Measurements from ENCODE around the gene NUDCD3. TPM values are rescaled to one million over a fixed set of nuclear protein-coding genes. Genes with fewer than 3 reads are reported as not detected.

Gene NUDCD3
- total RNA-seq, 1 experiment from 2014 or later, result 71.9 TPM

DNA sequence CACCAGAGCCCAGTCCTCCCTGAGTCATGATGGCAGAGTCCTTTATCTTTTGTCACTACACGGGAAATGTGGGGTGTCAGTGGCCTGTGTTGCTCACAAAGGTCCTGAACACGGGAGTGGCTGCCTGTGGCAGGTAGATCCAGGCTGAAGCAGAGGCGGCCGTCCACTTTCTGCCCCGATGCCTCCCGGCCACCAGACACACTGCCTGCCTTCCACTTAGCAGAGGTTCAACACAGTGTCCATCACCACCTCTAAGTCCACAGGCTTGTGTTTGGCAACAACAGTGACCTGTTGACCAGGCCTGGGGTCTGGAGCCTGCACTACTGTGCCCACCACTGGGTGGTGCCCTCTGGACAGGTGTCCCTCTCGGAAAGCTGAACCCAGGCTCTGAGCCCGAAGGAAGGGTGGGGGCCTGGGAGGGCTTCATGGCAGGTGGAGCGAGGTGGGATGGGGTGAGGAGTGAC lies 115.2 kb downstream of the NUDCD3 start:
- Histone ChIP-seq H4K91ac (ENCODE audit: insufficient read length, low read depth, low read length) (no peak overlapping the region), H2BK5ac (ENCODE audit: insufficient read length, low read length) (no peak overlapping the region), H2BK120ac (ENCODE audit: low read depth, low read length, poor library complexity, severe bottlenecking) (no peak overlapping the region), H3K14ac (ENCODE audit: insufficient read depth, low read length) (no peak overlapping the region; the same call in 1 of the 2 replicates), H3K56ac (ENCODE audit: insufficient read length, low read depth, low read length) (no peak overlapping the region), H3K9ac (ENCODE audit: extremely low read depth, insufficient read length, low read length) (no peak overlapping the region), H3K27me3 (ENCODE audit: insufficient read depth, low read length) (no peaks in the 10 kb centered on the region), H4K8ac (replicated peaks; ENCODE audit: insufficient read length, low read depth, low read length) (no peak overlapping the region), H2BK15ac (ENCODE audit: low read depth, low read length) (no peak overlapping the region), H3K18ac (ENCODE audit: insufficient read length, low read depth, low read length) (no peak overlapping the region), H3K79me1 (ENCODE audit: insufficient read depth, low read depth, low read length, poor library complexity, severe bottlenecking) (no peaks in the 10 kb centered on the region), H2AK5ac (ENCODE audit: insufficient read length, low read length) (no peak overlapping the region), H3K23ac (ENCODE audit: insufficient read length, low read depth, low read length) (no peak overlapping the region), H3T11ph (ENCODE audit: low read length) (no peak overlapping the region), H3K4ac (ENCODE audit: low read depth, low read length) (no peak overlapping the region), H2AFZ (ENCODE audit: low read length) (no peak overlapping the region), H3K27ac (ENCODE audit: insufficient read length, low read depth, low read length) (no peak overlapping the region), H4K20me1 (ENCODE audit: control insufficient read depth, insufficient read depth, insufficient read length) (no peaks in the 10 kb centered on the region), H2BK20ac (ENCODE audit: low read depth, low read length, poor library complexity, severe bottlenecking) (no peak overlapping the region), H3K4me2 (ENCODE audit: insufficient read depth, insufficient read length, low read length) (no peak overlapping the region), H3K4me1 (ENCODE audit: insufficient read depth, low read length) (peaks cover 2% of the 10 kb centered on the region), H3K9me3 (ENCODE audit: control insufficient read depth, low read depth, low read length) (no peaks in the 10 kb centered on the region), H4K5ac (ENCODE audit: insufficient read length, low read depth, low read length) (no peak overlapping the region), H3K79me2 (ENCODE audit: insufficient read depth, low read length) (no peaks in the 10 kb centered on the region), H3K23me2 (ENCODE audit: insufficient read length, low read depth, low read length, poor library complexity, severe bottlenecking) (no peaks in the 10 kb centered on the region), H2BK12ac (ENCODE audit: insufficient read length, low read depth, low read length) (no peak overlapping the region)
- Mint-ChIP-seq H3K27me3 (ENCODE audit: low read depth) (peaks cover 20% of the 10 kb centered on the region), H3K27ac (no peak overlapping the region), H3K36me3 (ENCODE audit: insufficient read depth in 1 of 3, low read depth in 3 of 3) (no peaks in the 10 kb centered on the region; a peak in 1 of 7 replicates), H3K4me1 (no peaks in the 10 kb centered on the region), H3K4me3 (no peak overlapping the region; a peak in 1 of 5 replicates), H3K9me3 (no peaks in the 10 kb centered on the region)
- TF ChIP-seq, protein P1, sequence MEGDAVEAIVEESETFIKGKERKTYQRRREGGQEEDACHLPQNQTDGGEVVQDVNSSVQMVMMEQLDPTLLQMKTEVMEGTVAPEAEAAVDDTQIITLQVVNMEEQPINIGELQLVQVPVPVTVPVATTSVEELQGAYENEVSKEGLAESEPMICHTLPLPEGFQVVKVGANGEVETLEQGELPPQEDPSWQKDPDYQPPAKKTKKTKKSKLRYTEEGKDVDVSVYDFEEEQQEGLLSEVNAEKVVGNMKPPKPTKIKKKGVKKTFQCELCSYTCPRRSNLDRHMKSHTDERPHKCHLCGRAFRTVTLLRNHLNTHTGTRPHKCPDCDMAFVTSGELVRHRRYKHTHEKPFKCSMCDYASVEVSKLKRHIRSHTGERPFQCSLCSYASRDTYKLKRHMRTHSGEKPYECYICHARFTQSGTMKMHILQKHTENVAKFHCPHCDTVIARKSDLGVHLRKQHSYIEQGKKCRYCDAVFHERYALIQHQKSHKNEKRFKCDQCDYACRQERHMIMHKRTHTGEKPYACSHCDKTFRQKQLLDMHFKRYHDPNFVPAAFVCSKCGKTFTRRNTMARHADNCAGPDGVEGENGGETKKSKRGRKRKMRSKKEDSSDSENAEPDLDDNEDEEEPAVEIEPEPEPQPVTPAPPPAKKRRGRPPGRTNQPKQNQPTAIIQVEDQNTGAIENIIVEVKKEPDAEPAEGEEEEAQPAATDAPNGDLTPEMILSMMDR (conservative IDR thresholded peaks at IDR 0.05), result peak; percentile 76
- DNase-seq, result peak; percentile 70
- WGBS (ENCODE audit: extremely low coverage, insufficient read length, low lambda C conversion rate), result no CpG with 5 or more reads among the region's 9 CpGs

Measured in H9 (cell line).